Endothelial cell (in vitro differentiated cells): ENCODE measurements around the gene TOM1L2. TPM values are rescaled to one million over a fixed set of nuclear protein-coding genes. Genes with fewer than 3 reads are reported as not detected.

ENCODE experiments used
- DNase-seq: peaks from one replicate; pipeline ENCODE4 v3.0.0; 2021; ENCODE audit warnings: low spot score
- H3K27ac Mint-ChIP-seq: one replicate; pipeline ENCODE4 v1.8.0; 2021; ENCODE audit warnings: mixed read lengths, inconsistent platforms; ENCODE audit not compliant: unreplicated experiment
- H3K27me3 Mint-ChIP-seq: one replicate; pipeline ENCODE4 v1.8.0; 2021; ENCODE audit warnings: mild to moderate bottlenecking, moderate library complexity, mixed read lengths, inconsistent platforms; ENCODE audit not compliant: unreplicated experiment
- H3K36me3 Mint-ChIP-seq: one replicate; pipeline ENCODE4 v1.8.0; 2021; ENCODE audit warnings: mild to moderate bottlenecking, low read depth, mixed read lengths, inconsistent platforms; ENCODE audit not compliant: unreplicated experiment
- H3K4me1 Mint-ChIP-seq: one replicate; pipeline ENCODE4 v1.8.0; 2021; ENCODE audit warnings: mild to moderate bottlenecking, mixed read lengths, inconsistent platforms; ENCODE audit not compliant: unreplicated experiment
- H3K4me3 Mint-ChIP-seq: one replicate; pipeline ENCODE4 v1.8.0; 2021; ENCODE audit warnings: mild to moderate bottlenecking, mixed read lengths, inconsistent platforms; ENCODE audit not compliant: unreplicated experiment
- H3K9me3 Mint-ChIP-seq: one replicate; pipeline ENCODE4 v1.8.0; 2021; ENCODE audit warnings: mixed read lengths, inconsistent platforms; ENCODE audit not compliant: unreplicated experiment
- CTCF ChIP-seq: fragments of 200-600 bp; sonication (generic); IDR thresholded peaks from one replicate; pipeline ENCODE4 v1.5.0; 2021; ENCODE audit warnings: antibody characterized with exemption; ENCODE audit not compliant: unreplicated experiment
- total RNA-seq: library from RNA; stranded (reverse); fragmentation: NEBNext Ultra II Directional; extraction: Animal tissue kit (Norgen Biotek cat#: 25700); gene quantifications from one replicate; pipeline ENCODE4 v1.2.1, GENCODE V29; 2021; ENCODE audit not compliant: unreplicated experiment

The TOM1L2 gene
- total RNA-seq, 1 donor from 2014 or later = 26.9 TPM

- no peak overlapping the region for H3K4me3 Mint-ChIP-seq
- TF ChIP-seq CTCF = no peak
- H3K4me1 Mint-ChIP-seq = no peaks in the 10 kb centered on the region
- H3K27ac Mint-ChIP-seq = no peak overlapping the region
- no peaks in the 10 kb centered on the region for H3K36me3 Mint-ChIP-seq
- DNase-seq = no peak
- H3K27me3 Mint-ChIP-seq = peaks cover 4% of the 10 kb centered on the region
- H3K9me3 Mint-ChIP-seq = no peaks in the 10 kb centered on the region
Observed at GRCh38 chr17:17987187-17987896, 15.1 kb upstream of the TOM1L2 start.

GRCh38 chr17:17985555-17985954 is 13.4 kb upstream of the TOM1L2 start:
- TF ChIP-seq CTCF = no peak
- no peak for DNase-seq

GRCh38 chr17:17985153-17985552 is 13.0 kb upstream of the TOM1L2 start:
- TF ChIP-seq CTCF = no peak
- H3K27ac Mint-ChIP-seq = no peak overlapping the region

More at GRCh38 chr17:17985555-17985954, 13.4 kb upstream of the TOM1L2 start:
- H3K27ac Mint-ChIP-seq = no peak overlapping the region
- H3K4me1 Mint-ChIP-seq = no peaks in the 10 kb centered on the region
- no peak overlapping the region for H3K4me3 Mint-ChIP-seq
- H3K36me3 Mint-ChIP-seq = no peaks in the 10 kb centered on the region
- H3K9me3 Mint-ChIP-seq = no peaks in the 10 kb centered on the region
- peaks cover 4% of the 10 kb centered on the region for H3K27me3 Mint-ChIP-seq

GRCh38 chr17:17983776-17984175 is 11.6 kb upstream of the TOM1L2 start:
- TF ChIP-seq CTCF = no peak
- Mint-ChIP-seq H3K27ac (no peak overlapping the region), H3K9me3 (no peaks in the 10 kb centered on the region), H3K4me1 (no peaks in the 10 kb centered on the region), H3K36me3 (peaks cover 3% of the 10 kb centered on the region), H3K4me3 (no peak overlapping the region), H3K27me3 (peaks cover 8% of the 10 kb centered on the region)
- DNase-seq = no peak

More at GRCh38 chr17:17985153-17985552, 13.0 kb upstream of the TOM1L2 start:
- peaks cover 4% of the 10 kb centered on the region for H3K27me3 Mint-ChIP-seq
- DNase-seq = no peak
- H3K36me3 Mint-ChIP-seq = no peaks in the 10 kb centered on the region
- H3K9me3 Mint-ChIP-seq = no peaks in the 10 kb centered on the region
- no peak overlapping the region for H3K4me3 Mint-ChIP-seq
- no peaks in the 10 kb centered on the region for H3K4me1 Mint-ChIP-seq

- no peak for DNase-seq
- Mint-ChIP-seq H3K27ac (no peak overlapping the region), H3K9me3 (no peaks in the 10 kb centered on the region), H3K4me1 (no peaks in the 10 kb centered on the region), H3K4me3 (no peak overlapping the region), H3K36me3 (peaks cover 4% of the 10 kb centered on the region), H3K27me3 (peaks cover 9% of the 10 kb centered on the region)
- no peak for TF ChIP-seq CTCF
Observed at GRCh38 chr17:17983376-17983775, 11.2 kb upstream of the TOM1L2 start.
